HuH-7.5 (cell line): Measurements from ENCODE around the gene EIF3J.

Experiments used
- DNase-seq: peaks from one replicate; pipeline ENCODE4 v3.0.0; 2011; ENCODE audit warnings: low spot score

Gene EIF3J

GRCh38 chr15:44593042-44593736 is 56.2 kb downstream of the EIF3J start:
- no peak for DNase-seq

DNA sequence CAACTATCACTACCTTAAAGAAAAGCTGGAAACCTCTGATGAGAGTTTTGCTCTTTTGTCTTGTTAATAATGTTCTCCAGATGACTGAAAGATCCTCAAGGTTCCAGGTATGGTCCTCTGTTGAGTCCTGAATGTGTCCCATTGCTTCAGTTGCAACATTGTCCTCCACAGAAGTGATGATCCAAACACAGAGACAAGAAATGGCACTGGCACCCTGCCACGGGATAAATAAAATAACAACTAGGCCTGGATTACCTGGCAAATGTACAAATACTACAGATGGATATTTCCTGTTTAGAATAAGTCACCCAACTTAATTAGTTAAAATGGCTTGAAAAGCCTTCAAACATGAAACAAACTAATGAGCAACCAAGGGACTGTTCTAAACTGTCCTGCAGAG is 58.3 kb downstream of the EIF3J start:
- no peak for DNase-seq

DNA sequence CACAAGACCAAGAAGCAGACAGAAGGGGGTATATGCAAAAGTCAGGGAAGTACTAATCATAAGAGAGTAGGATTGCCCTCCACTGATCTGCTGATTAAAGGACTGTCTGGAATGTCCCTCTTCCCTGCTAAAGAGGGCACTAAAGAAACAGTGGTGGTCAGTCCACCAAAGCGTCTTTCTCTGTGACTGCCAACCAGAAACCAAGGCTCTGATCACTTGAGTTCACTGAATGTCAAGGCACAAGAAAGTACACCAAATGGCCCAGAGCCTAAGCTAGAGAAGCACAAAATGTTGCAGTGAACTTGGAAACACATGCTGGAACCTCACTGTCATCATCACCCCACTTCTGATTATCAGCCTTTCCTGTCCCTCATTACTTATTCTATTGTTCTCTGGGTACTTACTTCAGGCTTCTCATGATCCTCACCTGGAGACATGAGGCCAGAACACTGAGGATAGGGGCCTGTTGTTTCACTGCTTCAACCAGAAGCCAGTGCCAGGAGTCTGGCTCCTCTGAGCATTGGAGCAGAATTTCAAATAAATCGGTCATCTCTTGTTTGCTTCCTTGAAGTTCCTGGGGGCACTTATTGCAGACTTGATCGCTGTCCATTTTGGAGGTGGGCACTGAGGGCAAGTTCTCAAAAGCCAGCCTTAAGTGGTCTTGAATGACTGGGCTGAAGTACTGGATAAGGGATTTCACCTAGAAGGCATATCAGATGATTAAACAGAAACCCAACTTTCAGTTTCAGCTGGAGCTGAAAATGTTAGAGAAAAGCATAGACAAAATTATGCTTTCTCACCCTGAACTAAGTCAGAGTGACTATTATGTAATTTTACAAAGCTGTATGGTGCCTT is 58.9 kb downstream of the EIF3J start:
- no peak for DNase-seq

DNA sequence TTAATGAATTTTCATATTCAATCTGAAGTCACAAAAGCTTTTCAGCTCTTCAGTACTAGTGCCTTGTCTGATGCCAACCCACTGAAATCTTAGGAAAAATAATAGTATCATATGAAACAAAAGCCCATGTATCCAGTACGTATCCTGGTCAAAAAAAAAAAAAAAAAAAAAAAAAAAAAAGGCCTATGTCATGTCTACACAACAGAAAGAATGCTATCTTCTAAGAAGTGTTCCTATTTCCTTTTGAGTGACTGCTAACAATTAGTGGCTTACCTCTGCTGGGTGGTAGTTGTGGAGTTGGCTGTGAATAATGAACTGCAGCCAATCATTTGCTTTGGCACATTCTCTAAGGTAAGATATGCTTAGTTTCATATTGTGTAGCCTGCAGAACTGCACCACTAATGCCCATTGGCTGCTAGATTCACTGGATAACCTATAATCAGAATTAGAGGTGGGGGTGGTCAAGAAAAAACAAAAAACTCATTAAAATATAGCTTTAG is 59.6 kb downstream of the EIF3J start:
- no peak for DNase-seq

DNA sequence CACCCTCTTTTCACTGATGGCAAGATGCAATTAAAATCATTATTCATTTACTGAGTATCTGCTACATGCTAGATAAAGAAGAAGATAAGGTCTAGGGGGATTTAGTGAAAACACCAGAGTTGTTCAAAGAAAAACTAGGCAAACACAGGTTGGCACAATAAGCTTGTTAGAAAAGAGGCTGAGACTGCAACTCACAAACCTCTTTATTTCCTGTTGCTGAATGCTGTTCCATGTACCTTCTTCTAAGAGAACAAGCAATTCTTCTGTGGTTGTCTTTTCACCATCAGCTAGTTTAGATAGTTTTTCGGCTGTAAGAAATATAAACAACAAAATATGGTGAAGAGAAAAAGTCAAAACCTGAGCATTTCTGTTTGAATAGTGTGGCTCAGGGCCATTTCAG is 61.1 kb downstream of the EIF3J start:
- DNase-seq = no peak

DNA sequence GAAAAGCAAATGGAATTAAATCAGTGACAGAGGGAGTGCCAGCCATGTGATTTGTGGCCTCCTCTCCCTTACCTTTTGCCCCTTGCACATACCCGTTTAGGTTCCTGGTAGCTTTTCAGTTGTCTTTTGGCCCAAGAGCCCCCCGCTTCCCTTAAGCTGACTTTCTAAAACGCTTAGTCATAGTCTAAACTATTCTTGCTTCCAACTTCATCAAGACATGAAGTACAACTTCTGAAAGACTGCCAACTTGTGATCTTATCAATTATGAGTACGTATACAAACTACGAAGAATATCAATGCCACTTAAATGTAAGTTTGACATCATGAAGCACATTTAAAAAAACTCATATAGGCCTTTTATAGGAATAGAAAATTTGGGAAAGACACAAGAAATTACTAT is 61.9 kb downstream of the EIF3J start:
- DNase-seq = no peak

DNA sequence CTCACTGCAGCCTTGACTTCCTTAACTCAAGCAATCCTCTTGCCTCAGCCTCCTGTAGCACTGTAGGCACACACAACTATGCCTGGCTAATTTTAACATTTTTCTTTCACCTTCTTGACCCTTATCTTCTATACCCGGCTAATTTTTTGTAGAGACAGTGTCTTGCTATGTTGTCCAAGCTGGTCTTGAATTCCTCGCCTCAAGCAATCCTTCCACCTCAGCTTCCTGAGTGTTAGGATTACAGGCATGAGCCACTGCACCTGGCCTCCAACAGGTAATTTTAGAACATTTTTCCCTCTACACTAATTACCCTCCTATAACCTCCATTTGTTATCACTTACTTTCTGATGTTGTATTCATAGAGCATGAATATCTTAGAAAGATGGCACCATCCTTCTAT is 66.2 kb downstream of the EIF3J start:
- no peak for DNase-seq

DNA sequence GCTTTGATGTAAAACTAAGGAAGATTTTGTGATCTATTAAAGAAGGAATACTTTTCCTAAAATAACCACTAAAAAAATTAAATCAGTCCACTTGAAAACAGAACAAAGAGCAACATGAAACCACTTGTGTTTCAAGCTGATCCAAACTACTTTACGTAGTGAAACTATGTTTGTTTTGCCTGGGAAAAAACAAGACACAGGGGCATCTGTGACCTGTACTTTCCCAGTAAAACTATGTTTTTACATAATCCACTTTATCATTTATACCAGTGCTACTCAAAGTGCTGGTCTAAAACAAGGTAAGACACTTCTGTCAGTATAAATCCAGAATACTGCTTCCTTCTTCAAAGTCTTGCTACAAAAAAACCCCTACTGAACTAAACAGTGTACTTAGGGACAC is 69.8 kb downstream of the EIF3J start:
- DNase-seq = no peak
